NCI-H82 treated with DMSO at 0.1 percent for 48 hours (cell line): ENCODE measurements around the gene DIPK1A.
"Not testable (repeated sequence)": the region's sequence is repeated elsewhere in the genome, so short reads cannot be mapped to it uniquely, and the experiment has no call there.

Source experiments
- DNase-seq: peaks from one replicate; lab custom pipeline; 2025; ENCODE audit not compliant: unreplicated experiment; lab: John Stamatoyannopoulos, UW

Gene DIPK1A

GRCh38 chr1:92980732-92981647, 19.7 kb upstream of the DIPK1A start:
- no peak for DNase-seq

DNA sequence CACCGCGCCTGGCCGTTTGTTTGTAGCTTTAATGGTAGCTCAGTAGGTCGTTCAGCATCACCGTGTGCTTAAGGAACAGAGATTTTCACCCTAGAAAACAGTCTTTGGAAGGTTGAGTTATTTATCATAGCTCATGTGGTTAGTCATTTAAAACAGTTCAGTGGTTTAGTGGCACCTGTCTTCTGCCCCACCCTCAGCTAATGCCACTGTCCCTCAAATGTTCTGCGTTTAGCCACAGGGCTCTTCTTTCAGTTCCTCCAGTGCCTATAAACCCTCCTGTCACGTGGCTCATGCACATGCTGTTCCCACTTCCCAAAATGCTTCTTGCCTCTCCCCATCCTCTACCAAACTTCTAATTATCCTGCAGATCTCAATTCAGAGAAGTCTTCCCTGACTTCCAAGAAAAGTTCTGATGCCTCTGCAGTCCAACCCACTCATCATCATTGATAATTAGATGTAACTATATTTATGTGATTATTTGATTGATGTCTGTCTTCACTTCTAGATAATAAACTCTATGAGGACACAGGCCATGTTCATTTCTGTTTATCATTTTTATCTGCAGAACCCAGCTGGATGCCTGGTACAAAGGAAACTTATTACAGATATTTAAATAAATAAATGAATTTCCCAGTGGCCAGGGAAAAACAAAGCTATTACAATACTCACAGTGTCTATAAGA, 14.4 kb upstream of the DIPK1A start:
- no peak for DNase-seq

DNA sequence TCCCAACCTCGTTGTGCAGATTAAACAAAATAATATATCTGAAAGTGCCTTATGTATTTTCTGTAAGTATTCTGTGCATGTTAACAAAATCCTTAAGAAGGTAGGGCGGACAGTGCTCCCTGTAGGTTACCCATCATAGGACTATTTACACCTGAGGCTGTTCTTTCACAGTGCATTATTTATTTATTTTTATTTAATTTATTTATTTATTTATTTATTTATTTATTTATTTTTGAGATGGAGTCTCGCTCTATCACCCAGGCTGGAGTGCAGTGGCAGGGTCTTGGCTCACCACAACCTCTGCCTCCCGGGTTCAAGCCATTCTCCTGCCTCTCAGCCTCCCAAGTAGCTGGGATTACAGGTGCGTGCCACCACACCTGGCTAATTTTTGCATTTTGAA, 12.8 kb upstream of the DIPK1A start:
- not testable (repeated sequence) for DNase-seq

DNA sequence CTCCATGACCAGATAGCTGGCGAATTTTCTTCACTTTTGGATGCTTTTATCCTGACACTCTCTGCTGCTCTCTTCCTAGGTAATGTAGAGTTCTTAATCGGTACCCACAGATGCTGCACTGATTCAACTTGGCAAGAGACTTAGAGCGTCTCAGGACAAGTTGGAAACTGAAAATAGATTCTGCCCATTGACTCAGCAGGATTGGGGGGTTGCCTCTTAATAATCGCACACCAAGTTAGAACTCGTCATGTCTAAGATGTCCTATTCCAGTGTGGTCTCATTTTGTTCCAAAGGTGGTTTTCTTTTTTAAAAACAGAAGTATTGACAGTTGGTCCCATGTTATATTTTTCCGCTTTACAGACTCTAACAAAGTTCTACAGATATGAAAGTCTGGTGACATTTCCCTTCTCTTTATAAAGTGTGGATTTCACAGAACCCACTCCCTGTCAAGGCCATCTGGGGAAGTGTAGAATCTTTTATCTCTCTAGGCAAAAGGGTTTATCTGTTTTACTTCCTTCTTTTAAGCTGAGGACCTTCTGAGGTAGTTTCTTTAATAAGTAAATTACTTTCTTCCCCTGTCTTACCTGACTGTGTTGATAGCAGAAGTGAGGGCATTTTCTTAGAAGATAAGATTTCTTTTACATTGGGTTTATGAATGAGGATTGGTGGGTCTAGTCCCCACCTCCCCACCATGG, 12.1 kb upstream of the DIPK1A start:
- DNase-seq = no peak

GRCh38 chr1:92972409-92973129, 11.3 kb upstream of the DIPK1A start:
- no peak for DNase-seq

GRCh38 chr1:92971932-92972331, 10.7 kb upstream of the DIPK1A start:
- not testable (repeated sequence) for DNase-seq

GRCh38 chr1:92970990-92971689, 9.9 kb upstream of the DIPK1A start:
- DNase-seq = no peak

DNA sequence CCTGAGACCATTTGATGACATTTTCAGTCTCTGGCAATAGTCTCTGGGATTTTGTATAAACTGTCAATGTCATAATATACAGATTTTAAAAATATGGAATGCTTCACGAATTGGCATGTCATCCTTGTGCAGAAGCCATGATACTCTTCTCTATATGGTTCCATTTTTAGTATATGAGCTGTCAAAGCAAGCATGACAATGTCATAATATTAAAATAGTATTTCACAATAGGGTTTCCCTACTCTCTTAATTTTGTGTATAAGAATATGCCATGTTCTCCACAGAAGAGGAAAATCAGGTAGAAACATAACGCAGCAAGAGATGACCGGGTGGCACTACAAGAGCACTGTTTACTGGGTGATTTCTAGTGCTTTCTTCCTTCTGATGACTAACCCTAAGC, 8.3 kb upstream of the DIPK1A start:
- no peak for DNase-seq

GRCh38 chr1:92968138-92969032, 7.1 kb upstream of the DIPK1A start:
- DNase-seq = no peak

DNA sequence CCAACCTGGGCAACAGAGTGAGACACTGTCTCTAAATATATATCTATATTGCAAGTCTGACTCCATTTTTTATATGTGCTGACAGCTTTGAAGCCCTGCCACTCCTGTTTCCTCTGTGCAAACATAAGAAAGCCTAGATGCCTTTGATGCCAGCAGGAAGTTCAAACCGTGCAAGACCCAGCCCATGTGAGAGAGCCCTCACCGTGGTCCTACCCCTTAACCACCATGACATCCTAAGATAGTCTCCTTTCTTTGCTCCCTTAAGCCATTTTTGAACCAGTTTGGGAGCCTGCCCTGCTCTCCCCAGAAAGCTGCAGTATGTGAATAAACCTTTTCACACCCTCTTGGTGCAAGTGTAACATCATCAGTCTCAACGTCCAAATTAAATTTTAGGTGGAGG, 3.7 kb upstream of the DIPK1A start:
- no peak for DNase-seq

DNA sequence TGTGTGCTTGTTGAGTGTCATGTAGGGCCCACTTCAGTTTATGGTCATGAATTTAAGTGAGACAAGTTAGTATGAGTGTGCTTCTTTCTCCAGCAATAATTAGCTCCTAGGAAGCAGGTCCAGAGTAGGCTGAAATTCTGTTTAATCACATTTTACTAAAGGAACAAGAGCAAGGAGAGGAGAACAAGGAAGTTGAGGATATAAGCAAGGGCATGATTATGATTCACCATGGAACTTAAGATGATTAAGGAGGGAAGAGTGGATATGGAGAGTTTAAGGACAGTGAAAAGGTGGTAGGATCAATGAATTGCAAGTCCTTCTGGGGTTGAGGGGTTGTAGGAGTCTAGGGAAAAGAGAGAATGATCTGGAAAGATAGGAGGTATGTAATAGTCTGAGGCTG, 3.1 kb upstream of the DIPK1A start:
- no peak for DNase-seq

- DNase-seq = no peak
These were observed 862 bp upstream of the DIPK1A start for GRCh38 chr1:92961896-92962752.

GRCh38 chr1:92960395-92961130, 699 bp downstream of the DIPK1A start:
- peak; percentile 71 for DNase-seq

- no peak for DNase-seq
These were observed 2.9 kb downstream of the DIPK1A start for GRCh38 chr1:92958203-92958970.

GRCh38 chr1:92957030-92957734, 4.1 kb downstream of the DIPK1A start:
- no peak for DNase-seq

GRCh38 chr1:92956254-92957029, 4.8 kb downstream of the DIPK1A start:
- DNase-seq = peak; percentile 74
